Measurements from ENCODE around the gene IL3RA. TPM values are rescaled to one million over a fixed set of nuclear protein-coding genes. Genes with fewer than 3 reads are reported as not detected.

IL3RA gene
- polyA plus RNA-seq, 1 of the 3 experiments (the other 2 are of a cell fraction), result not detected

DNA sequence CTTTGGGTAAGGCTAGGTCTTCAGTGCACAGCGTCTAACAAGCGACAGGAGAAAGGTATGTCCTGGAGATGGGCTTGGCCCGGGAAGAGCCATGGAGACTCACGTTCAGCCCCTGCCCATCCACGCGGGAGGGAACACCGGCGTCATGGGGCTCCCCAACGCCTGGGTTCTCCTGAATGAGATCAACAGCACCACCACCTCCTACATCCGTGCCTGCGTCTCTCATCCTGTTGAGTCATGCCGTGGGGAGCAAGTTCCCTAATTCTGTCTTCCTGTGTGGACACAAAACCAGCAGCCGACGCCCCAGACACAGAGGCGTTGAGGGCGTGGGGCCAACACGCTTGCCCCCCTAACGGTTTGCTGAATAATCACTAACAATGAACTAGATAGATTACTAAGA lies 20.1 kb upstream of the IL3RA start:
- H3K4me2 ChIP-seq, result no peak overlapping the region
- POLR2A ChIA-PET, result no interaction called here
- 6% methylated on average over 10 of the region's 18 CpGs for WGBS (ENCODE audit: low lambda C conversion rate)
- no peaks in the 10 kb centered on the region for H3K9me3 ChIP-seq
- no peaks in the 10 kb centered on the region for H4K20me1 ChIP-seq (ENCODE audit: insufficient read depth)
- no peaks in the 10 kb centered on the region for H3K79me2 ChIP-seq (ENCODE audit: insufficient read depth)
- no peaks in the 10 kb centered on the region for H3K36me3 ChIP-seq (replicated peaks in 1 of 2; ENCODE audit: control insufficient read depth in 1 of 2, insufficient read depth in 2 of 2, low read length in 1 of 2)
- H3K27ac ChIP-seq (ENCODE audit: low read depth in 2 of 2, low read length in 1 of 2), result no peak overlapping the region
- no peak overlapping the region for H2AFZ ChIP-seq (ENCODE audit: low read depth)
- TF ChIP-seq SIN3A (IDR thresholded peaks at IDR 0.05; ENCODE audit: borderline replicate concordance, low read depth, low read length) (no peak), JUND (IDR thresholded peaks at IDR 0.05) (no peak), TCF12 (IDR thresholded peaks at IDR 0.05) (no peak), YY1 (IDR thresholded peaks at IDR 0.05; ENCODE audit: low read depth) (no peak)
- no peaks in the 10 kb centered on the region for H3K9me2 ChIP-seq
- H3K27me3 ChIP-seq (ENCODE audit: insufficient read depth), result peaks cover 9% of the 10 kb centered on the region; the same call in 1 of the 2 replicates
- H3F3A ChIP-seq (replicated peaks; ENCODE audit: insufficient read depth), result no peaks in the 10 kb centered on the region
- DNase-seq, result no peak
- no peaks in the 10 kb centered on the region for H3K4me1 ChIP-seq (ENCODE audit: control insufficient read depth in 1 of 2, insufficient read depth in 2 of 2, low read depth in 1 of 2, low read length in 1 of 2)
- H3K9ac ChIP-seq, result no peak overlapping the region
- H3K4me3 ChIP-seq (ENCODE audit: low read depth in 2 of 2, low read length in 1 of 2), result no peak overlapping the region
- CTCF ChIA-PET, result no interaction called here

- POLR2A ChIA-PET, result no interaction called here
- Histone ChIP-seq H3K4me2 (no peak overlapping the region), H3K4me3 (ENCODE audit: low read depth in 2 of 2, low read length in 1 of 2) (no peak overlapping the region), H3K9me2 (no peaks in the 10 kb centered on the region), H3F3A (replicated peaks; ENCODE audit: insufficient read depth) (no peaks in the 10 kb centered on the region), H3K27ac (ENCODE audit: low read depth in 2 of 2, low read length in 1 of 2) (no peak overlapping the region), H4K20me1 (ENCODE audit: insufficient read depth) (no peaks in the 10 kb centered on the region), H3K36me3 (replicated peaks in 1 of 2; ENCODE audit: control insufficient read depth in 1 of 2, insufficient read depth in 2 of 2, low read length in 1 of 2) (no peaks in the 10 kb centered on the region), H3K9me3 (no peaks in the 10 kb centered on the region), H3K79me2 (ENCODE audit: insufficient read depth) (no peaks in the 10 kb centered on the region), H2AFZ (ENCODE audit: low read depth) (no peak overlapping the region), H3K4me1 (ENCODE audit: control insufficient read depth in 1 of 2, insufficient read depth in 2 of 2, low read depth in 1 of 2, low read length in 1 of 2) (no peaks in the 10 kb centered on the region), H3K27me3 (ENCODE audit: insufficient read depth) (no peaks in the 10 kb centered on the region; the same call in 1 of the 2 replicates), H3K9ac (no peak overlapping the region)
- WGBS (ENCODE audit: low lambda C conversion rate), result 22% methylated on average over 13 of the region's 13 CpGs
- DNase-seq, result no peak
- TF ChIP-seq, protein P1, sequence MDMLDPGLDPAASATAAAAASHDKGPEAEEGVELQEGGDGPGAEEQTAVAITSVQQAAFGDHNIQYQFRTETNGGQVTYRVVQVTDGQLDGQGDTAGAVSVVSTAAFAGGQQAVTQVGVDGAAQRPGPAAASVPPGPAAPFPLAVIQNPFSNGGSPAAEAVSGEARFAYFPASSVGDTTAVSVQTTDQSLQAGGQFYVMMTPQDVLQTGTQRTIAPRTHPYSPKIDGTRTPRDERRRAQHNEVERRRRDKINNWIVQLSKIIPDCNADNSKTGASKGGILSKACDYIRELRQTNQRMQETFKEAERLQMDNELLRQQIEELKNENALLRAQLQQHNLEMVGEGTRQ (IDR thresholded peaks at IDR 0.05; ENCODE audit: borderline replicate concordance, low read depth, low read length), result no peak
- no peak for TF ChIP-seq ELF1 (IDR thresholded peaks at IDR 0.05)
- TF ChIP-seq FOSL2 (IDR thresholded peaks at IDR 0.05; ENCODE audit: borderline replicate concordance, low read depth), result no peak
- TF ChIP-seq RCOR1 (IDR thresholded peaks at IDR 0.05; ENCODE audit: low read length), result no peak
- TF ChIP-seq RAD21 (IDR thresholded peaks at IDR 0.05; ENCODE audit: low read length), result no peak
- TF ChIP-seq, protein P2, sequence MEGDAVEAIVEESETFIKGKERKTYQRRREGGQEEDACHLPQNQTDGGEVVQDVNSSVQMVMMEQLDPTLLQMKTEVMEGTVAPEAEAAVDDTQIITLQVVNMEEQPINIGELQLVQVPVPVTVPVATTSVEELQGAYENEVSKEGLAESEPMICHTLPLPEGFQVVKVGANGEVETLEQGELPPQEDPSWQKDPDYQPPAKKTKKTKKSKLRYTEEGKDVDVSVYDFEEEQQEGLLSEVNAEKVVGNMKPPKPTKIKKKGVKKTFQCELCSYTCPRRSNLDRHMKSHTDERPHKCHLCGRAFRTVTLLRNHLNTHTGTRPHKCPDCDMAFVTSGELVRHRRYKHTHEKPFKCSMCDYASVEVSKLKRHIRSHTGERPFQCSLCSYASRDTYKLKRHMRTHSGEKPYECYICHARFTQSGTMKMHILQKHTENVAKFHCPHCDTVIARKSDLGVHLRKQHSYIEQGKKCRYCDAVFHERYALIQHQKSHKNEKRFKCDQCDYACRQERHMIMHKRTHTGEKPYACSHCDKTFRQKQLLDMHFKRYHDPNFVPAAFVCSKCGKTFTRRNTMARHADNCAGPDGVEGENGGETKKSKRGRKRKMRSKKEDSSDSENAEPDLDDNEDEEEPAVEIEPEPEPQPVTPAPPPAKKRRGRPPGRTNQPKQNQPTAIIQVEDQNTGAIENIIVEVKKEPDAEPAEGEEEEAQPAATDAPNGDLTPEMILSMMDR (IDR thresholded peaks at IDR 0.05), result no peak
- TF ChIP-seq ZBTB33 (IDR thresholded peaks at IDR 0.05; ENCODE audit: borderline replicate concordance, low read depth), result no peak
- no peak for TF ChIP-seq GATA2 (CRISPR knock-in tag; IDR thresholded peaks at IDR 0.05)
- TF ChIP-seq YY1 (IDR thresholded peaks at IDR 0.05; ENCODE audit: low read depth), result no peak
- CTCF ChIA-PET, result no interaction called here
Measured at GRCh38 chrX:1321674-1322073, 14.9 kb upstream of the IL3RA start.

All from SK-N-SH (cell line).